ENCODE measurements around the gene BEST1.

DNA sequence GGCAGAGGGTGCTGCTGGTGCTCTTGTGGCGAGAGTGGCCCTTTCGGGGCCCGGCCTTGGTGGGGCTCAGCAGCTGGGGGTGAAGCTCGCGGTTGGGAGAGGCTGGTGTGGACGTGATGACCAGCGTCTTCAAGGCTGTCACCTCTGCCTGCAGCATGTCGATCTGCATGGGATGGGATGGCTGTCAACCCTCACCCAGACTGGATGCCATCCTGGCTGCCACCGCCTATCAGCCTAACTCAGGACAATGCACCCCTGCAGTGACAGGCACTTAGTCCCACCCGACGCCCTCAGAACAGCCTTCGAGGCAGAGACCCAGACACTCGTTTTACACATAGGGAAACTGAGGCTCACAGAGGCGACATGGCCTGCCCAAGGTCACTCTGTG is 43.6 kb upstream of the BEST1 start:
- TF ChIP-seq, protein P1, sequence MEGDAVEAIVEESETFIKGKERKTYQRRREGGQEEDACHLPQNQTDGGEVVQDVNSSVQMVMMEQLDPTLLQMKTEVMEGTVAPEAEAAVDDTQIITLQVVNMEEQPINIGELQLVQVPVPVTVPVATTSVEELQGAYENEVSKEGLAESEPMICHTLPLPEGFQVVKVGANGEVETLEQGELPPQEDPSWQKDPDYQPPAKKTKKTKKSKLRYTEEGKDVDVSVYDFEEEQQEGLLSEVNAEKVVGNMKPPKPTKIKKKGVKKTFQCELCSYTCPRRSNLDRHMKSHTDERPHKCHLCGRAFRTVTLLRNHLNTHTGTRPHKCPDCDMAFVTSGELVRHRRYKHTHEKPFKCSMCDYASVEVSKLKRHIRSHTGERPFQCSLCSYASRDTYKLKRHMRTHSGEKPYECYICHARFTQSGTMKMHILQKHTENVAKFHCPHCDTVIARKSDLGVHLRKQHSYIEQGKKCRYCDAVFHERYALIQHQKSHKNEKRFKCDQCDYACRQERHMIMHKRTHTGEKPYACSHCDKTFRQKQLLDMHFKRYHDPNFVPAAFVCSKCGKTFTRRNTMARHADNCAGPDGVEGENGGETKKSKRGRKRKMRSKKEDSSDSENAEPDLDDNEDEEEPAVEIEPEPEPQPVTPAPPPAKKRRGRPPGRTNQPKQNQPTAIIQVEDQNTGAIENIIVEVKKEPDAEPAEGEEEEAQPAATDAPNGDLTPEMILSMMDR (IDR thresholded peaks at IDR 0.05), result no peak
- no peak for TF ChIP-seq POLR2A (IDR thresholded peaks at IDR 0.05)
